Muscle layer of duodenum (tissue), 2 donors: ENCODE data around the gene UCN3.

Experiments
- H3K27ac ChIP-seq: one replicate; pipeline ENCODE4 v1.7.0; 2013; ENCODE audit warnings: mild to moderate bottlenecking, low read length
- H3K27me3 ChIP-seq: one replicate; pipeline ENCODE4 v1.7.0; 2013; ENCODE audit warnings: low read depth, mild to moderate bottlenecking, control low read depth, low read length
- H3K36me3 ChIP-seq, 2 donors: one replicate each; pipeline ENCODE4 v1.7.0; 2013; ENCODE audit warnings: low read length in 2 of 2, control low read depth in 1 of 2, mild to moderate bottlenecking in 1 of 2; ENCODE audit not compliant: insufficient read depth in 2 of 2, control insufficient read depth in 1 of 2
- H3K4me1 ChIP-seq, 2 donors: one replicate each; pipeline ENCODE4 v1.7.0; 2013; ENCODE audit warnings: low read length in 2 of 2, mild to moderate bottlenecking in 2 of 2, control low read depth in 1 of 2, moderate library complexity in 1 of 2; ENCODE audit not compliant: insufficient read depth in 2 of 2, control insufficient read depth in 1 of 2
- H3K4me3 ChIP-seq, 2 donors: one replicate each; pipeline ENCODE4 v1.7.0; 2013; ENCODE audit warnings: low read length in 2 of 2, low read depth in 1 of 2, mild to moderate bottlenecking in 1 of 2
- H3K9me3 ChIP-seq, 2 donors: one replicate each; pipeline ENCODE4 v1.7.0; 2013; ENCODE audit warnings: low read length in 2 of 2, control low read depth in 1 of 2, mild to moderate bottlenecking in 1 of 2; ENCODE audit not compliant: control insufficient read depth in 1 of 2
- donor health status: healthy.

UCN3 gene

GRCh38 chr10:5344746-5345145 is 20.0 kb upstream of the UCN3 start:
- Histone ChIP-seq H3K27ac (no peak overlapping the region), H3K9me3 (no peaks in the 10 kb centered on the region), H3K4me1 (no peaks in the 10 kb centered on the region), H3K36me3 (no peaks in the 10 kb centered on the region), H3K27me3 (no peaks in the 10 kb centered on the region), H3K4me3 (no peak overlapping the region)

- H3K4me3 ChIP-seq = no peak overlapping the region
- no peaks in the 10 kb centered on the region for H3K36me3 ChIP-seq
- no peak overlapping the region for H3K27ac ChIP-seq
- no peaks in the 10 kb centered on the region for H3K4me1 ChIP-seq
- H3K9me3 ChIP-seq = no peaks in the 10 kb centered on the region
- no peaks in the 10 kb centered on the region for H3K27me3 ChIP-seq
These were observed 17.9 kb upstream of the UCN3 start for GRCh38 chr10:5346881-5347280.

- Histone ChIP-seq H3K4me1 (no peaks in the 10 kb centered on the region), H3K27ac (no peak overlapping the region), H3K4me3 (no peak overlapping the region), H3K36me3 (no peaks in the 10 kb centered on the region), H3K27me3 (no peaks in the 10 kb centered on the region), H3K9me3 (no peaks in the 10 kb centered on the region)
These were observed 15.4 kb upstream of the UCN3 start for GRCh38 chr10:5349362-5349761.

DNA sequence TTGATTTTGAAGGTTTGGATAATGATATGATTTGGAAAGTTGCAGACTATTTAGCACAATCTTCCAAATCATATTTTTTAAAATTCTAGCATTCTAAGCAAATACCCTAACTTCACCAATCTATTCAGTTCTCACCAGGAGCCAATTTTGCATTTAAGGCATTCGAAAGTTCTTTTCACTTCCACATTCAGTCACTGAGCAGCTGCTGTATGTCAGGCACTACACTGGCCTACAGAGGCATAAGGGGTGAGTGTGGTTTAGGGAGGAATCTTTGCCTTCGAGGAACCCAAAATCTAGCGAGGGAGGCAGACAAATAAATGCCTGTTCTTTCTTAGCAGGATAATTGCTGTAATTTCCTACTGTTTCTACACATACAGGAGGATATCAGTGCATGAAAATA is 10.7 kb upstream of the UCN3 start:
- H3K9me3 ChIP-seq = no peaks in the 10 kb centered on the region
- no peaks in the 10 kb centered on the region for H3K27me3 ChIP-seq
- H3K4me3 ChIP-seq = no peak overlapping the region
- H3K27ac ChIP-seq = no peak overlapping the region
- H3K4me1 ChIP-seq = no peaks in the 10 kb centered on the region
- no peaks in the 10 kb centered on the region for H3K36me3 ChIP-seq

- no peaks in the 10 kb centered on the region for H3K4me1 ChIP-seq
- H3K36me3 ChIP-seq = no peaks in the 10 kb centered on the region
- H3K27ac ChIP-seq = no peak overlapping the region
- H3K27me3 ChIP-seq = no peaks in the 10 kb centered on the region
- H3K4me3 ChIP-seq = no peak overlapping the region
- no peaks in the 10 kb centered on the region for H3K9me3 ChIP-seq
These were observed 9.0 kb upstream of the UCN3 start for GRCh38 chr10:5355594-5356301.

DNA sequence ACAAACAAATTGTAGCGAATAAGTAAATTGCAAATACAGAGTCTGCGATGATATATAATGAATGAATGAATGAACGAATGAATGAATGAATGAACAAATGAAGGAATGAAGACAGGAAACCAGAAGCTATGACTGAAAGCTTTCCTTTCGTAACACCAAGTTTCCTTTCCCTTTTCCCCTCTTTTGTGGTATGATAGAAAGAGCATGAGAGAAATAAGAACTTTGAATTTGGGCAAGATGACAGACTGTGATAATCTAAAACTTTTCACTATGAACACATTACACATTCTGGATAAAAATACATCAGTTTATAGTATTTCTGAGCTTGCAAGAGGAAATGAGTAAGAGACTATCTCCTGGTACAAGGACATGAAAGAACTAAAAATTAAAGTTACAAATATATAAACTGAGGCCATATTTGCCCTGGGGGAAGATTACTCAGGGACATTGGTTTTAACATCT is 8.4 kb upstream of the UCN3 start:
- no peaks in the 10 kb centered on the region for H3K36me3 ChIP-seq
- no peaks in the 10 kb centered on the region for H3K9me3 ChIP-seq
- no peak overlapping the region for H3K4me3 ChIP-seq
- H3K27me3 ChIP-seq = no peaks in the 10 kb centered on the region
- H3K27ac ChIP-seq = no peak overlapping the region
- H3K4me1 ChIP-seq = no peaks in the 10 kb centered on the region

DNA sequence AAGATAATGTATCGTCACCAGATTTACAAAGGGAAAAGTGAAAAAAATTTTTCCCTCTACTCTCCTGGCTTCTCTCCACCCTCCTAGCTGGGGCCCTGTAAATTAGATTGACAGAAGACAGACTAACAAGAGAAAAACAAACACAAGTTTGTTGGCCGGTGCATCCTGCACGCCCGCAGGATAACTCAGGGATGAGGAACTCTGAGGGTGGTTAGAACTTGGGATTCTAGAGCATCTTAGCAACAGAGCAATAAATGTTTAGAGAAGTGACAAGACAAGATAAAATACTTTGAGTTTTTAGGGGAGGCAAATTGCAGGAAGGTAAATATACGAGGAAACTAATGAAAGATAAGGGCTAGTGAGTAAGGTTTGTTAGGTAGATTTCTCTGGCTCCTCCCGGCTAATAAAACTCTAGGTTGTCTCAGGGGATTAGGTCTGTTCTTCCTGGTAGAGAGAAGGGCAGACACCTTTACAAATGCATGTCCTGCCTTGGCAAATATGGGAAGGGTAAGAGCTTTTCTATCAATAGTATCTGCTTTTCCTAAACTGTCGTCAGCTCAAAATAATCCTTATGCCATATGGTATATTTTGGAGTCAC is 4.3 kb upstream of the UCN3 start:
- H3K9me3 ChIP-seq = no peaks in the 10 kb centered on the region
- no peak overlapping the region for H3K4me3 ChIP-seq
- H3K27me3 ChIP-seq = peaks cover 12% of the 10 kb centered on the region
- no peak overlapping the region for H3K27ac ChIP-seq
- H3K4me1 ChIP-seq = no peaks in the 10 kb centered on the region
- H3K36me3 ChIP-seq = no peaks in the 10 kb centered on the region

DNA sequence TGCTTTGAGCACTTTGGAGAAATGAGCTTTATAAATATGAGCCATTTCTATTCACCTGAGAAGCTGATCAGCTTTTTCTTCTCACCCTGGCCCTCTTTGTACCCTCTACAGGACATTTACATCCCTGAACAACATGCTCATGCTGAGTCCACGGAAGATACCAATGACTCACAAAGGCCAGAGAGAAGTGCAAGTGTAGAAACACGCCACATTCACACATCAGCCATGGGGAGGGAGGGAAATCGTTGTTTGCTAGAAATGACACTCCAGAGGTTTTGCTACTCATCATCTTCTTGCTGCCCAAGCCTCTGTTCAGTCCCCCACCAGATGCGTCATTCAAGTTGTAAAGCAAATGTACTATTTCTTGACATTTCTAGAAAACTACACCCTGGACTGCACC is 2.8 kb upstream of the UCN3 start:
- Histone ChIP-seq H3K27me3 (peaks cover 12% of the 10 kb centered on the region), H3K4me3 (no peak overlapping the region), H3K4me1 (no peaks in the 10 kb centered on the region), H3K9me3 (no peaks in the 10 kb centered on the region), H3K27ac (no peak overlapping the region), H3K36me3 (no peaks in the 10 kb centered on the region)

DNA sequence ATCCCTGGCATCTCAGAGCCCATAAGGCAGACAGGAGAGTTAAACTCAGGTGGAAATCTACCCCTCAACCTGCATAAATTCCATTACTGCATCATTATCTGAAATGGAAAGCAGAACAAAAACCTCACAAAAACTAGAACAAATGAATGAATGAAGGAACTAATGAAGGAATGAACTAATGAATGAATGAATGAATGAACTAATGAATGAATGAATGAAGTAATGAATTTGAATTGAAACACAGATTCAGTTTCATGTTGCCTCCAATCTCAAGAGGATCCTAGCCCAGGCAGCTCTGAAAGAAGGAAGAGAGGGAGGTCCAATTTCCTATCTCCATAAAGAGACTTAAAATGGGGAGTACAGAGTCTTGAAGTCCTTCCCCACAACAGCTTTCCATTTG is 1.9 kb upstream of the UCN3 start:
- no peak overlapping the region for H3K27ac ChIP-seq
- peaks cover 12% of the 10 kb centered on the region for H3K27me3 ChIP-seq
- H3K9me3 ChIP-seq = no peaks in the 10 kb centered on the region

GRCh38 chr10:5364374-5364773 is 392 bp upstream of the UCN3 start:
- Histone ChIP-seq H3K9me3 (no peaks in the 10 kb centered on the region), H3K27ac (no peak overlapping the region), H3K36me3 (no peaks in the 10 kb centered on the region), H3K27me3 (peaks cover 12% of the 10 kb centered on the region), H3K4me1 (no peaks in the 10 kb centered on the region), H3K4me3 (no peak overlapping the region)

More for the DNA sequence above, 1.9 kb upstream of the UCN3 start:
- H3K36me3 ChIP-seq = no peaks in the 10 kb centered on the region
- H3K4me3 ChIP-seq = no peak overlapping the region
- H3K4me1 ChIP-seq = no peaks in the 10 kb centered on the region

- H3K27me3 ChIP-seq = peaks cover 12% of the 10 kb centered on the region
- no peaks in the 10 kb centered on the region for H3K36me3 ChIP-seq
- no peaks in the 10 kb centered on the region for H3K4me1 ChIP-seq
- no peak overlapping the region for H3K27ac ChIP-seq
- H3K4me3 ChIP-seq = no peak overlapping the region
- H3K9me3 ChIP-seq = no peaks in the 10 kb centered on the region
These were observed 1.2 kb downstream of the UCN3 start for GRCh38 chr10:5365928-5366327.
